PC-9 (cell line): Measurements from ENCODE around the gene CD63. TPM values are rescaled to one million over a fixed set of nuclear protein-coding genes. Genes with fewer than 3 reads are reported as not detected.

Experiments
- BruUV-seq: library from RNA; stranded (reverse); fragments of 400-500 nt; replicated peaks from 2 replicates; lab custom pipeline; 2021; lab: Mats Ljungman, UMichigan
- CTCF ChIA-PET: fragments of 300-600 bp; sonication (Branson Sonifier 250); formaldehyde crosslinking; loops from one replicate; lab custom pipeline; 2022; ENCODE audit warnings: antibody characterized with exemption; lab: Charles Lee
- POLR2A ChIA-PET: fragments of 300-600 bp; sonication (Branson Sonifier 250); formaldehyde crosslinking; loops from one replicate; lab custom pipeline; 2022; ENCODE audit warnings: antibody characterized with exemption; ENCODE audit not compliant: unreplicated experiment; lab: Charles Lee
- DNase-seq, 2 experiments: peaks; one replicate each; pipeline versions ENCODE4 v3.0.0 to v3.0.0-alpha.2; 2015 to 2022; ENCODE audit warnings: mixed read lengths in 1 of 2
- H2AFZ ChIP-seq: fragments of 200-600 bp; sonication (generic); 2 replicates; pipeline ENCODE4 v1.8.1; 2017; ENCODE audit warnings: antibody characterized with exemption
- H3F3A ChIP-seq: fragments of 200-600 bp; sonication (generic); 2 replicates; pipeline ENCODE4 v1.8.1; 2017; ENCODE audit warnings: antibody characterized with exemption, mild to moderate bottlenecking, low read depth; ENCODE audit not compliant: insufficient read depth
- H3K27ac ChIP-seq: fragments of 200-600 bp; sonication (generic); 2 replicates; pipeline ENCODE4 v1.6.1; 2016; ENCODE audit warnings: mixed run types
- H3K27me3 ChIP-seq: fragments of 200-600 bp; sonication (generic); 2 replicates; pipeline ENCODE4 v1.6.1; 2016; ENCODE audit warnings: low read depth, mixed run types; ENCODE audit not compliant: insufficient read depth
- H3K36me3 ChIP-seq: fragments of 200-600 bp; sonication (generic); 2 replicates; pipeline ENCODE4 v1.6.1; 2016; ENCODE audit warnings: low read depth, mixed run types
- H3K4me1 ChIP-seq: fragments of 200-600 bp; sonication (generic); replicated peaks from 2 replicates; pipeline ENCODE4 v1.6.1; 2016; ENCODE audit warnings: mixed run types; ENCODE audit not compliant: insufficient read depth
- H3K4me2 ChIP-seq: fragments of 200-600 bp; sonication (generic); 2 replicates; pipeline ENCODE4 v1.6.1; 2017; ENCODE audit warnings: mixed run types
- H3K4me3 ChIP-seq: fragments of 200-600 bp; sonication (generic); 2 replicates; pipeline ENCODE4 v1.6.1; 2016; ENCODE audit warnings: mixed run types
- H3K79me2 ChIP-seq: fragments of 200-600 bp; sonication (generic); 2 replicates; pipeline ENCODE4 v1.6.1; 2017; ENCODE audit warnings: low read depth, mixed run types
- H3K9me2 ChIP-seq: fragments of 200-600 bp; sonication (generic); 2 replicates; pipeline ENCODE4 v1.8.1; 2017; ENCODE audit warnings: mild to moderate bottlenecking; ENCODE audit not compliant: insufficient read depth
- H3K9me3 ChIP-seq: fragments of 200-600 bp; sonication (generic); 2 replicates; pipeline ENCODE4 v1.8.1; 2016; ENCODE audit warnings: low read depth; ENCODE audit not compliant: insufficient read depth
- H4K20me1 ChIP-seq: fragments of 200-600 bp; sonication (generic); 2 replicates; pipeline ENCODE4 v1.8.1; 2017; ENCODE audit not compliant: insufficient read depth
- EZH2 ChIP-seq: fragments of 200-600 bp; sonication (generic); IDR thresholded peaks from 2 replicates; pipeline ENCODE4 v1.8.0; 2017; ENCODE audit warnings: antibody characterized with exemption, low read depth
- intact Hi-C: fragments of 100-400 bp; cut with micrococcal nuclease; formaldehyde crosslinking; loops from one replicate; pipeline ENCODE4 v1.10.0; 2022; ENCODE audit not compliant: unreplicated experiment
- total RNA-seq: library from RNA; stranded (reverse); gene quantifications from 2 replicates; pipeline ENCODE4 v1.2.3, GENCODE V29; 2021
- TF ChIP-seq, protein P1 (sequence below): fragments of 200-600 bp; sonication (generic); conservative IDR thresholded peaks from 2 replicates; pipeline ENCODE4 v1.6.1; 2017; ENCODE audit warnings: mixed run types, antibody characterized with exemption, mild to moderate bottlenecking, moderate library complexity

The CD63 gene
- total RNA-seq, 1 experiment from 2014 or later = 434 TPM

DNA sequence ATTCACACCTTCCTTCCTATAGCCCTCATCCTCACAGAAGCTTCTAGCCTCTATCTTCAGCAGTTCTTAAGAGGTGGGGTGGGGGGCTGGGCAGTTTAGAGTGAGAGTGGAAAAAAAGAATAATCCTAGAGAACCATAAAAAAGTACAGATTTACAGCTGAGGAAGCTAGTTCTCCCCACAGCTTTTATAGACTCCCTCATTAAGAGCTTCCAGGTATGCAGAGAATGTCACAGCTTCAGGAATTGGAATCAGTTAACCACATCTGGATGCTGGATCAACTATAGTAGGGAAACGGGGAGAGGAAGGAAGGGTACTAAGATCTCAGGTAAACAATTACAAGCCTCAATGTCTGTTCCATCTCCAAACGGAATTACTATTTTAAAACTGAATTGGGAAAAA is 26.4 kb upstream of the CD63 start:
- H3K27me3 ChIP-seq = no peaks in the 10 kb centered on the region
- intact Hi-C loops = loop anchor here (5.0 kb wide), 1 partner anchor 47 kb away; no protein-coding TSS in a partner anchor
- POLR2A ChIA-PET = interaction anchor here (0.6 kb wide), 1 partner anchor 182 kb away, joined by 11 read pairs; no protein-coding TSS in a partner anchor
- H3K4me2 ChIP-seq = no peak overlapping the region
- CTCF ChIA-PET = no interaction called here
- no peak overlapping the region for H3K4me3 ChIP-seq
- H2AFZ ChIP-seq = no peak overlapping the region
- peaks cover 24% of the 10 kb centered on the region for H3K36me3 ChIP-seq
- no peaks in the 10 kb centered on the region for H3K79me2 ChIP-seq
- TF ChIP-seq, protein P1, sequence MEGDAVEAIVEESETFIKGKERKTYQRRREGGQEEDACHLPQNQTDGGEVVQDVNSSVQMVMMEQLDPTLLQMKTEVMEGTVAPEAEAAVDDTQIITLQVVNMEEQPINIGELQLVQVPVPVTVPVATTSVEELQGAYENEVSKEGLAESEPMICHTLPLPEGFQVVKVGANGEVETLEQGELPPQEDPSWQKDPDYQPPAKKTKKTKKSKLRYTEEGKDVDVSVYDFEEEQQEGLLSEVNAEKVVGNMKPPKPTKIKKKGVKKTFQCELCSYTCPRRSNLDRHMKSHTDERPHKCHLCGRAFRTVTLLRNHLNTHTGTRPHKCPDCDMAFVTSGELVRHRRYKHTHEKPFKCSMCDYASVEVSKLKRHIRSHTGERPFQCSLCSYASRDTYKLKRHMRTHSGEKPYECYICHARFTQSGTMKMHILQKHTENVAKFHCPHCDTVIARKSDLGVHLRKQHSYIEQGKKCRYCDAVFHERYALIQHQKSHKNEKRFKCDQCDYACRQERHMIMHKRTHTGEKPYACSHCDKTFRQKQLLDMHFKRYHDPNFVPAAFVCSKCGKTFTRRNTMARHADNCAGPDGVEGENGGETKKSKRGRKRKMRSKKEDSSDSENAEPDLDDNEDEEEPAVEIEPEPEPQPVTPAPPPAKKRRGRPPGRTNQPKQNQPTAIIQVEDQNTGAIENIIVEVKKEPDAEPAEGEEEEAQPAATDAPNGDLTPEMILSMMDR = no peak
- no peak for TF ChIP-seq EZH2
- no peaks in the 10 kb centered on the region for H3K9me2 ChIP-seq
- DNase-seq = no peak
- no peaks in the 10 kb centered on the region for H3K4me1 ChIP-seq
- no peaks in the 10 kb centered on the region for H3K9me3 ChIP-seq
- peaks cover 9% of the 10 kb centered on the region for H3F3A ChIP-seq
- no peaks in the 10 kb centered on the region for H4K20me1 ChIP-seq
- no TSS peak for BruUV-seq
- H3K27ac ChIP-seq = no peak overlapping the region

- POLR2A ChIA-PET = interaction anchor here (1.0 kb wide), 1 partner anchor 31 kb away, joined by 3 read pairs; no protein-coding TSS in a partner anchor
- TF ChIP-seq, protein P1 = no peak
- TF ChIP-seq EZH2 = no peak
- Histone ChIP-seq H3K4me3 (no peak overlapping the region), H3K4me1 (peaks cover 8% of the 10 kb centered on the region; the same call in 1 of the 2 replicates), H2AFZ (no peak overlapping the region), H3K4me2 (no peak overlapping the region), H3K79me2 (no peaks in the 10 kb centered on the region), H3K36me3 (0 out of 2 replicates have a peak, but pooled peaks cover 6% of the 10 kb centered on the region), H3K27ac (no peak overlapping the region), H3K9me2 (no peaks in the 10 kb centered on the region), H3F3A (peaks cover 11% of the 10 kb centered on the region), H3K27me3 (no peaks in the 10 kb centered on the region), H4K20me1 (no peaks in the 10 kb centered on the region), H3K9me3 (no peaks in the 10 kb centered on the region)
- no peak for DNase-seq
- no TSS peak for BruUV-seq
- intact Hi-C loops = no loop called here
- CTCF ChIA-PET = interaction anchor here (0.5 to 1.0 kb wide), 2 partner anchors 10 to 254 kb away, joined by 3 read pairs; no protein-coding TSS in a partner anchor
These were observed 19.6 kb upstream of the CD63 start for GRCh38 chr12:55748230-55748993.

- Histone ChIP-seq H4K20me1 (no peaks in the 10 kb centered on the region), H3K4me1 (peaks cover 12% of the 10 kb centered on the region; the same call in 1 of the 2 replicates), H3K27ac (no peak overlapping the region), H3K4me3 (no peak overlapping the region), H3K9me3 (no peaks in the 10 kb centered on the region), H3K9me2 (no peaks in the 10 kb centered on the region), H3F3A (peaks cover 6% of the 10 kb centered on the region), H3K36me3 (no peaks in the 10 kb centered on the region), H3K27me3 (no peaks in the 10 kb centered on the region), H3K79me2 (no peaks in the 10 kb centered on the region), H2AFZ (no peak overlapping the region), H3K4me2 (no peak overlapping the region)
- ChIA-PET CTCF (interaction anchor here (0.5 to 0.7 kb wide), 3 partner anchors 48 to 753 kb away, joined by 3 to 20 read pairs (median 4); no protein-coding TSS in a partner anchor), POLR2A (interaction anchor here (0.9 kb wide), 1 partner anchor 12 kb away, joined by 7 read pairs; no protein-coding TSS in a partner anchor)
- no peak for TF ChIP-seq EZH2
- TF ChIP-seq, protein P1 = no peak
- intact Hi-C loops = no loop called here
- DNase-seq = no peak
- BruUV-seq = no TSS peak
These were observed 18.1 kb upstream of the CD63 start for GRCh38 chr12:55746913-55747231.
